ENCODE results near the gene SSH3.

- no peak for TF ChIP-seq CTCF (IDR thresholded peaks at IDR 0.05; ENCODE audit: low read depth, low read length, missing input control)
- TF ChIP-seq RXRA (IDR thresholded peaks at IDR 0.05), result no peak
- no peak for TF ChIP-seq GABPA (IDR thresholded peaks at IDR 0.05 in 1 of 2, conservative IDR thresholded peaks at IDR 0.05 in 1 of 2)
- no peak for TF ChIP-seq YY1 (IDR thresholded peaks at IDR 0.05)
- no peak for TF ChIP-seq MAX (IDR thresholded peaks at IDR 0.05)
- TF ChIP-seq REST (IDR thresholded peaks at IDR 0.05), result no peak
- no peak for TF ChIP-seq FOXA2 (IDR thresholded peaks at IDR 0.05)
- TF ChIP-seq JUND (IDR thresholded peaks at IDR 0.05), result no peak
- no peak for TF ChIP-seq ATF3 (IDR thresholded peaks at IDR 0.05)
These were observed 44.8 kb downstream of the SSH3 start for GRCh38 chr11:67347964-67348749.

All from liver (tissue), 3 donors.